CD4-positive, alpha-beta T cell (primary cell): ENCODE data around the gene RFXAP. TPM values are rescaled to one million over a fixed set of nuclear protein-coding genes. Genes with fewer than 3 reads are reported as not detected.
A peak's percentile ranks its signal among the peaks of the same experiment; 100 is the strongest.

ENCODE experiments used
- ATAC-seq: fragments of 200-7000 bp; cut with Tn5 transposase; one replicate; pipeline ENCODE4 v1.10.0; 2022; ENCODE audit warnings: mild to moderate bottlenecking; ENCODE audit not compliant: poor library complexity
- CTCF ChIA-PET: fragments of 350-600 bp; sonication (Branson Sonifier 250); formaldehyde crosslinking; loops from one replicate; lab custom pipeline; 2021; ENCODE audit warnings: antibody characterized with exemption, inconsistent platforms; lab: Charles Lee
- POLR2A ChIA-PET: fragments of 350-600 bp; sonication (Branson Sonifier 250); formaldehyde crosslinking; loops from one replicate; lab custom pipeline; 2021; ENCODE audit warnings: antibody characterized with exemption, inconsistent platforms; lab: Charles Lee
- DNase-seq, 14 experiments: peaks; one replicate each; pipeline ENCODE4 v3.0.0-alpha.2; 2013 to 2020; ENCODE audit warnings: mixed read lengths in 2 of 14
- H3K27ac ChIP-seq, 2 donors: one replicate each; pipeline versions ENCODE4 v1.5.1 to v1.7.0; 2013; ENCODE audit warnings: low read length in 2 of 2, low read depth in 1 of 2, mild to moderate bottlenecking in 1 of 2
- H3K27me3 ChIP-seq, 2 experiments: 1 replicate in 1 of 2; 2 replicates in 1 of 2; pipeline versions ENCODE4 v1.6.1 to v1.7.0; 2013; ENCODE audit warnings: low read length in 2 of 2, control low read depth in 1 of 2, mild to moderate bottlenecking in 1 of 2, moderate library complexity in 1 of 2; ENCODE audit not compliant: insufficient read depth in 2 of 2, control insufficient read depth in 1 of 2
- H3K36me3 ChIP-seq: one replicate; pipeline ENCODE4 v1.6.1; 2013; ENCODE audit warnings: low read length, control low read depth; ENCODE audit not compliant: insufficient read depth
- H3K4me1 ChIP-seq: one replicate; pipeline ENCODE4 v1.6.1; 2013; ENCODE audit warnings: low read length, control low read depth; ENCODE audit not compliant: insufficient read depth
- H3K4me3 ChIP-seq: one replicate; pipeline ENCODE4 v1.5.1; 2013; ENCODE audit warnings: mild to moderate bottlenecking, low read length, moderate library complexity
- H3K9me3 ChIP-seq, 2 experiments: 1 replicate in 1 of 2; 2 replicates in 1 of 2; pipeline versions ENCODE4 v1.6.1 to v1.7.0; 2013; ENCODE audit warnings: low read length in 2 of 2, mild to moderate bottlenecking in 2 of 2, control low read depth in 1 of 2, moderate library complexity in 1 of 2; ENCODE audit not compliant: control insufficient read depth in 1 of 2, insufficient read depth in 1 of 2
- H3K27ac Mint-ChIP-seq: one replicate; pipeline ENCODE4 v1.8.0; 2020; ENCODE audit warnings: mixed read lengths
- H3K27me3 Mint-ChIP-seq: one replicate; pipeline ENCODE4 v1.8.0; 2021; ENCODE audit warnings: mixed read lengths
- H3K36me3 Mint-ChIP-seq: one replicate; pipeline ENCODE4 v1.8.0; 2021; ENCODE audit warnings: low read depth, mixed read lengths
- H3K4me1 Mint-ChIP-seq: one replicate; pipeline ENCODE4 v1.8.0; 2021; ENCODE audit warnings: low read depth, mixed read lengths
- H3K4me3 Mint-ChIP-seq: one replicate; pipeline ENCODE4 v1.8.0; 2020; ENCODE audit warnings: mild to moderate bottlenecking, mixed read lengths
- H3K9me3 Mint-ChIP-seq: one replicate; pipeline ENCODE4 v1.8.0; 2020; ENCODE audit warnings: mixed read lengths
- intact Hi-C, 2 experiments: fragments of 100-400 bp; cut with DNase I in 1 of 2; cut with micrococcal nuclease in 1 of 2; formaldehyde crosslinking; loops; one replicate each; pipeline versions ENCODE4 v1.15.1 to v1.9.0; 2023 to 2025; cut with DNase I, micrococcal nuclease
- total RNA-seq, 174 experiments: library from RNA in 2 of 174; stranded (reverse) in 2 of 174; gene quantifications; one replicate each; pipeline ENCODE4 v1.2.3 and lab custom pipeline; 2021 to 2026
- TF ChIP-seq, protein P1 (sequence below): fragments of 200-600 bp; IDR thresholded peaks from one replicate; pipeline ENCODE4 v1.8.0; 2022; ENCODE audit warnings: antibody characterized with exemption, mild to moderate bottlenecking

Gene RFXAP
- total RNA-seq, 2 experiments from 2014 or later, result 5.8 to 6.0 TPM

DNA sequence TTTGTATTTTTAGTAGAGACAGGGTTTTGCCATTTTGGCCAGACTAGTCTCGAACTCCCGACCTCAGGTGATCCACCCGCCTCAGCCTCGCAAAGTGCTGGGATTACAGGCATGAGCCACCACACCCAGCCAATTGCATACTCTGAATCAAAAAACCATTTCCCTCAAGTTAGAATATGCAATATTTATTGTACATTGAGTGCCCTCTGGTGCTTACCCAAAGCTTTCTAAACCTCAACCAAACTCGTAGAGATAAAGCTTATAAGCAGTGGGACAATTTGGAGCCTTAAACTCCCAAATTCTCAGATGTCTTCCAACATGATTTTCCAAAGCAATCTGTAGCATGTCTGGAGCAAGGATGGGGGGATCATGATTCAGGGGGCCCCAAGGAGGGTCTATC lies 22.4 kb downstream of the RFXAP start:
- H3K36me3 Mint-ChIP-seq, result no peaks in the 10 kb centered on the region
- POLR2A ChIA-PET, result no interaction called here
- H3K27me3 ChIP-seq, result no peaks in the 10 kb centered on the region
- H3K36me3 ChIP-seq, result no peaks in the 10 kb centered on the region
- TF ChIP-seq, protein P1, sequence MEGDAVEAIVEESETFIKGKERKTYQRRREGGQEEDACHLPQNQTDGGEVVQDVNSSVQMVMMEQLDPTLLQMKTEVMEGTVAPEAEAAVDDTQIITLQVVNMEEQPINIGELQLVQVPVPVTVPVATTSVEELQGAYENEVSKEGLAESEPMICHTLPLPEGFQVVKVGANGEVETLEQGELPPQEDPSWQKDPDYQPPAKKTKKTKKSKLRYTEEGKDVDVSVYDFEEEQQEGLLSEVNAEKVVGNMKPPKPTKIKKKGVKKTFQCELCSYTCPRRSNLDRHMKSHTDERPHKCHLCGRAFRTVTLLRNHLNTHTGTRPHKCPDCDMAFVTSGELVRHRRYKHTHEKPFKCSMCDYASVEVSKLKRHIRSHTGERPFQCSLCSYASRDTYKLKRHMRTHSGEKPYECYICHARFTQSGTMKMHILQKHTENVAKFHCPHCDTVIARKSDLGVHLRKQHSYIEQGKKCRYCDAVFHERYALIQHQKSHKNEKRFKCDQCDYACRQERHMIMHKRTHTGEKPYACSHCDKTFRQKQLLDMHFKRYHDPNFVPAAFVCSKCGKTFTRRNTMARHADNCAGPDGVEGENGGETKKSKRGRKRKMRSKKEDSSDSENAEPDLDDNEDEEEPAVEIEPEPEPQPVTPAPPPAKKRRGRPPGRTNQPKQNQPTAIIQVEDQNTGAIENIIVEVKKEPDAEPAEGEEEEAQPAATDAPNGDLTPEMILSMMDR, result no peak
- no peaks in the 10 kb centered on the region for H3K4me1 Mint-ChIP-seq
- H3K4me3 ChIP-seq, result no peak overlapping the region
- CTCF ChIA-PET, result interaction anchor here (1.4 kb wide), 1 partner anchor 26 kb away, joined by 4 read pairs; no protein-coding TSS in a partner anchor
- no peaks in the 10 kb centered on the region for H3K9me3 ChIP-seq
- no peaks in the 10 kb centered on the region for H3K9me3 Mint-ChIP-seq
- H3K27me3 Mint-ChIP-seq, result no peaks in the 10 kb centered on the region
- no peak overlapping the region for H3K27ac Mint-ChIP-seq
- H3K4me1 ChIP-seq, result no peaks in the 10 kb centered on the region
- intact Hi-C loops, result no loop called here
- H3K27ac ChIP-seq, result no peak overlapping the region
- H3K4me3 Mint-ChIP-seq, result no peak overlapping the region
- DNase-seq (no peak), ATAC-seq (no peak)

DNA sequence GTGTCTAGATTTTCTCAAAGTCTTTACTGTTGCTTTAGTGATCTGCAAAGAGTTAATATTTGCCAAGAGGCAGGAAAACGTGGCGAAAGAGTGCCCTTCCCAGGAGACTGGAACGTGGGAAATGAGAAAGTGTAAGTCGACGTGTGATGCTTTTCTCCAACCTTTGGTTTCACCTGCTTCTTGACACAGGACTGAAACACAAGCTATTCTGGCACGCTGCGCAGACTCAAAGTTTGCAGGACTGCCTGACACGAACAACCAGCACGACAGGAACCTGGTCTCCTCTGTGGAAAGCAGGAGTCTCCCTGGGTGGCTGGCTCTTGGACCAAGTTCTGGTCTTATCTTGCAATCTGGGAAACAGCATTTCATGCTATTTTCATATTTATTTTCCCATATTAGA lies 28.6 kb downstream of the RFXAP start:
- no peaks in the 10 kb centered on the region for H3K36me3 ChIP-seq
- H3K4me1 Mint-ChIP-seq, result no peaks in the 10 kb centered on the region
- no peaks in the 10 kb centered on the region for H3K36me3 Mint-ChIP-seq
- no peaks in the 10 kb centered on the region for H3K9me3 ChIP-seq
- H3K27me3 Mint-ChIP-seq, result peaks cover 4% of the 10 kb centered on the region
- H3K27ac Mint-ChIP-seq, result no peak overlapping the region
- ATAC-seq (no peak), DNase-seq (no peak)
- TF ChIP-seq, protein P1, result no peak
- H3K27ac ChIP-seq, result no peak overlapping the region
- no peaks in the 10 kb centered on the region for H3K9me3 Mint-ChIP-seq
- ChIA-PET POLR2A (no interaction called here), CTCF (no interaction called here)
- H3K4me1 ChIP-seq, result no peaks in the 10 kb centered on the region
- H3K4me3 Mint-ChIP-seq, result no peak overlapping the region
- intact Hi-C loops, result no loop called here
- H3K27me3 ChIP-seq, result peaks cover 0 to 4% of the 10 kb centered on the region in 2 experiments
- H3K4me3 ChIP-seq, result no peak overlapping the region

DNA sequence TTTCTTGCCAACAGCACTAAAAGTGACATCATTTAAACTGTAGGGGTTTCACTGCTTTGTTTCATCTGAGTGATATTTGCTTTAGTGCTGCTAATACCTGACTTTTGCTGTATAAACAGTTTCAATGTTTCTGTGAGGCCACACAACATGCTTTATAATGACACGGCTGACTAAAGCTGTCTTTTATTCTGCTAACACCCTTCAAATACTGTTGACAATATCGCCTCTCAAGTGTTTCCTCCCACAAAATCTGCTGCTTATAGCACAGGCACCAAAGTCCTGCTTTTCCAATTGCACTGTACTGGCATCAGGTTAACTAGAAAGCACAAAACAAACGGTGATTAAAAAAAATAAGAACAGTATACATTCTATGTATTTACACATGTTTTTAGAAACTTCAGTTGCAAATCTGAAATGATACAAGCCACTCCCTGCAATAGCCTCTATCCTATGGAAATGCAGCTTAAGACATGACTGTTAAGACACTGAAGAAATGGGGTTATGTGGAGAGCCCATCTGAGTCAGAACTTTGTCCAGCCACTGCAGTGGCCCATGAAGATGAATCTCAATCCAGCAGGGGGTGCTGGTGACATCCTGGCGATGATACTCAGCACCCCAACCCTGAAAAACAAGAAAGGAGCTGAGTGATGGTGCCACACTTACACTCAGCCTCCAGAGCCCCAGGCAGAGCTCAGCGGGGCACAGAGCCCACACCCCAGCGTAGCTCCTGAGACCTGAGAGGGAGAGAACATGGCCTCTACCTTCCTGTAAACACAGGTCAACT lies 29.4 kb downstream of the RFXAP start:
- Mint-ChIP-seq H3K4me1 (no peaks in the 10 kb centered on the region), H3K9me3 (no peaks in the 10 kb centered on the region), H3K36me3 (no peaks in the 10 kb centered on the region), H3K27me3 (peaks cover 8% of the 10 kb centered on the region), H3K4me3 (no peak overlapping the region), H3K27ac (no peak overlapping the region)
- intact Hi-C loops, result no loop called here
- DNase-seq, result peak in 1 of 14 experiments; percentile 11
- Histone ChIP-seq H3K27ac (no peak overlapping the region), H3K27me3 (peaks cover 3 to 4% of the 10 kb centered on the region in 2 experiments), H3K36me3 (no peaks in the 10 kb centered on the region), H3K4me3 (no peak overlapping the region), H3K9me3 (no peaks in the 10 kb centered on the region), H3K4me1 (no peaks in the 10 kb centered on the region)
- ATAC-seq, result no peak
- ChIA-PET POLR2A (no interaction called here), CTCF (no interaction called here)
- TF ChIP-seq, protein P1, result no peak
